Neural progenitor cell (in vitro differentiated cells): ENCODE results near the gene DLG2. TPM values are rescaled to one million over a fixed set of nuclear protein-coding genes. Genes with fewer than 3 reads are reported as not detected.

ENCODE experiments used
- DNase-seq: peaks from one replicate; pipeline ENCODE4 v3.0.0-alpha.2; 2016; ENCODE audit warnings: low spot score
- H2AFZ ChIP-seq: fragments of 200-600 bp; sonication (generic); replicated peaks from 2 replicates; pipeline ENCODE4 v1.6.1; 2016; ENCODE audit warnings: antibody characterized with exemption
- H3F3A ChIP-seq: fragments of 200-600 bp; sonication (generic); 2 replicates; pipeline ENCODE4 v1.6.1; 2016; ENCODE audit warnings: antibody characterized with exemption, low read depth
- H3K27ac ChIP-seq: fragments of 200-600 bp; sonication (generic); 2 replicates; pipeline ENCODE4 v1.5.1; 2016; ENCODE audit warnings: mild to moderate bottlenecking
- H3K27me3 ChIP-seq: fragments of 200-600 bp; sonication (generic); 2 replicates; pipeline ENCODE4 v1.6.1; 2016; ENCODE audit warnings: mild to moderate bottlenecking, moderate library complexity
- H3K36me3 ChIP-seq: fragments of 200-600 bp; sonication (generic); 2 replicates; pipeline ENCODE4 v1.5.1; 2016
- H3K4me1 ChIP-seq: fragments of 200-600 bp; sonication (generic); 2 replicates; pipeline ENCODE4 v1.6.1; 2016; ENCODE audit warnings: mixed run types
- H3K4me2 ChIP-seq: fragments of 200-600 bp; sonication (generic); 2 replicates; pipeline ENCODE4 v1.6.1; 2016
- H3K4me3 ChIP-seq: fragments of 200-600 bp; sonication (generic); 2 replicates; pipeline ENCODE4 v1.5.1; 2016
- H3K79me2 ChIP-seq: fragments of 200-600 bp; sonication (generic); 2 replicates; pipeline ENCODE4 v1.6.1; 2016; ENCODE audit warnings: low read depth
- H3K9ac ChIP-seq: fragments of 200-600 bp; sonication (generic); 2 replicates; pipeline ENCODE4 v1.6.1; 2016
- H3K9me3 ChIP-seq: fragments of 200-600 bp; sonication (generic); 2 replicates; pipeline ENCODE4 v1.5.1; 2016; ENCODE audit warnings: low read depth
- H4K20me1 ChIP-seq: fragments of 200-600 bp; sonication (generic); 2 replicates; pipeline ENCODE4 v1.6.1; 2016; ENCODE audit warnings: low read depth
- H3K27ac Mint-ChIP-seq: 3 replicates; pipeline ENCODE4 v1.8.0; 2021; ENCODE audit warnings: mixed read lengths
- H3K27me3 Mint-ChIP-seq: 2 replicates; pipeline ENCODE4 v1.8.0; 2022; ENCODE audit warnings: low read depth, mild to moderate bottlenecking, inconsistent platforms, moderate library complexity, mixed read lengths; ENCODE audit not compliant: insufficient read depth
- H3K36me3 Mint-ChIP-seq: 3 replicates; pipeline ENCODE4 v1.8.0; 2021; ENCODE audit warnings: mixed read lengths
- H3K4me1 Mint-ChIP-seq: 3 replicates; pipeline ENCODE4 v1.8.0; 2021; ENCODE audit warnings: mixed read lengths
- H3K4me3 Mint-ChIP-seq: 3 replicates; pipeline ENCODE4 v1.8.0; 2021; ENCODE audit warnings: mild to moderate bottlenecking, moderate library complexity, mixed read lengths
- H3K9me3 Mint-ChIP-seq: 3 replicates; pipeline ENCODE4 v1.8.0; 2020; ENCODE audit warnings: mixed read lengths
- EZH2 ChIP-seq: fragments of 200-600 bp; sonication (generic); IDR thresholded peaks from 2 replicates; pipeline ENCODE4 v1.6.1; 2017; ENCODE audit warnings: antibody characterized with exemption, mild to moderate bottlenecking, moderate library complexity
- EZH2phosphoT487 ChIP-seq: fragments of 200-600 bp; sonication (generic); IDR thresholded peaks from 2 replicates; pipeline ENCODE4 v1.6.1; 2017; ENCODE audit warnings: antibody characterized with exemption
- total RNA-seq: library from RNA; depleted of rRNA; stranded (reverse); fragments of >200 nt; gene quantifications from 2 replicates; pipeline ENCODE4 v1.2.3, GENCODE V29; 2015; ENCODE audit warnings: low replicate concordance
- TF ChIP-seq, protein P1 (sequence below): fragments of 200-600 bp; sonication (generic); IDR thresholded peaks from 2 replicates; pipeline ENCODE4 v1.5.1; 2017; ENCODE audit warnings: antibody characterized with exemption, mild to moderate bottlenecking

Gene DLG2
- total RNA-seq, 1 donor from 2014 or later = 7.5 TPM

DNA sequence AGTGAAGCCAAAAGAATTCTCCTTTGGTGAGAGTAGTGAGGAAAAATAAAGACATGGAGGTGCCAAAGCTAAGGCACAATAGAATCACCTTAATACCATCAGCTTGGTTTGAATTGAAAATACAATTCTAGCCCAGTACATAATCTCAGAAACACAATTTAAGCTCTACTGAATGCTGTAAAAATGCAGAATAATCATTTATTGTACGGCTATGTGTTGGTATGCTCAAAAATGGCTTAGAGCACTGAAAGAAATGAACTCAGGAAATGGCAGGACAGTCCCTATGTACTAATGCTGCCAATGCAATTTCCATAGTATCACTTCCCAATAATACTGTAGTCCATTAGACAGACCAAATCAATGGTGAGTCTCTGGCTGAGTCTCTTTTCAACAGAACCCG is 798.5 kb downstream of the DLG2 start:
- Mint-ChIP-seq H3K4me1 (peaks cover 25% of the 10 kb centered on the region), H3K27ac (no peak overlapping the region), H3K9me3 (no peaks in the 10 kb centered on the region), H3K27me3 (no peaks in the 10 kb centered on the region), H3K4me3 (no peak overlapping the region), H3K36me3 (no peaks in the 10 kb centered on the region)
- no peak overlapping the region for H3K4me3 ChIP-seq
- H2AFZ ChIP-seq = no peak overlapping the region
- no peak overlapping the region for H3K4me2 ChIP-seq
- H3F3A ChIP-seq = no peaks in the 10 kb centered on the region
- no peaks in the 10 kb centered on the region for H3K27me3 ChIP-seq
- no peaks in the 10 kb centered on the region for H3K4me1 ChIP-seq
- H3K9ac ChIP-seq = no peak overlapping the region
- TF ChIP-seq EZH2phosphoT487 = no peak
- TF ChIP-seq EZH2 = no peak
- TF ChIP-seq, protein P1, sequence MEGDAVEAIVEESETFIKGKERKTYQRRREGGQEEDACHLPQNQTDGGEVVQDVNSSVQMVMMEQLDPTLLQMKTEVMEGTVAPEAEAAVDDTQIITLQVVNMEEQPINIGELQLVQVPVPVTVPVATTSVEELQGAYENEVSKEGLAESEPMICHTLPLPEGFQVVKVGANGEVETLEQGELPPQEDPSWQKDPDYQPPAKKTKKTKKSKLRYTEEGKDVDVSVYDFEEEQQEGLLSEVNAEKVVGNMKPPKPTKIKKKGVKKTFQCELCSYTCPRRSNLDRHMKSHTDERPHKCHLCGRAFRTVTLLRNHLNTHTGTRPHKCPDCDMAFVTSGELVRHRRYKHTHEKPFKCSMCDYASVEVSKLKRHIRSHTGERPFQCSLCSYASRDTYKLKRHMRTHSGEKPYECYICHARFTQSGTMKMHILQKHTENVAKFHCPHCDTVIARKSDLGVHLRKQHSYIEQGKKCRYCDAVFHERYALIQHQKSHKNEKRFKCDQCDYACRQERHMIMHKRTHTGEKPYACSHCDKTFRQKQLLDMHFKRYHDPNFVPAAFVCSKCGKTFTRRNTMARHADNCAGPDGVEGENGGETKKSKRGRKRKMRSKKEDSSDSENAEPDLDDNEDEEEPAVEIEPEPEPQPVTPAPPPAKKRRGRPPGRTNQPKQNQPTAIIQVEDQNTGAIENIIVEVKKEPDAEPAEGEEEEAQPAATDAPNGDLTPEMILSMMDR = no peak
- no peaks in the 10 kb centered on the region for H4K20me1 ChIP-seq
- H3K79me2 ChIP-seq = no peaks in the 10 kb centered on the region
- DNase-seq = no peak
- no peaks in the 10 kb centered on the region for H3K36me3 ChIP-seq
- no peak overlapping the region for H3K27ac ChIP-seq
- no peaks in the 10 kb centered on the region for H3K9me3 ChIP-seq

DNA sequence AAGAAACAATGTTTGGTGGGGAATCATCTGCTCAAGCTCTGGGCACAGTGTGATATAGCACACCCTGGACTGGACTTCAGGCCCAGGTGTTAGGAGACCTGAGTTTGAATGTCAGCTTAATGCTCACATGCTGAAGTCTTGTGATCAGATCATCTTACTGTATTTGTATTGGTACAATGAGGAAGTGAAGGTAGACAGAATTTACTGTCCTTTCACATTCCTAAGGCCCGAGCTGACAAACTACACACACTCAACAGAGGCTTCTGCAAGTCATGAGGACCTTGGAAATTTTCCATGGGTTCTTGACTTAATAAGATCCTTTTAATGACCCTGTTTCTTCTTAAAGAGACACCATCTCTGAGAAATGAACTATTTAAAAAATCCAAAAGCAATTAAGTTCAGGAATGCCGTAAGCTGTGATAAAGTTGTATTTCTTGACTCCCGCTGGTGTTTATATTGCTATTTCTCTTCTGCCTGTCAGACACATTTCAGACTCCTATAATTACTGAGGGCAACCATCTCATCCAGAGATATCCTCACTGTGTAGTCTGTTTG is 802.0 kb downstream of the DLG2 start:
- H3F3A ChIP-seq = no peaks in the 10 kb centered on the region
- no peak overlapping the region for H3K27ac ChIP-seq
- no peaks in the 10 kb centered on the region for H4K20me1 ChIP-seq
- H3K27me3 ChIP-seq = no peaks in the 10 kb centered on the region
- H3K36me3 ChIP-seq = no peaks in the 10 kb centered on the region
- Mint-ChIP-seq H3K27me3 (no peaks in the 10 kb centered on the region), H3K9me3 (no peaks in the 10 kb centered on the region), H3K4me1 (peaks cover 5% of the 10 kb centered on the region), H3K27ac (no peak overlapping the region), H3K4me3 (no peak overlapping the region), H3K36me3 (no peaks in the 10 kb centered on the region)
- H3K4me3 ChIP-seq = no peak overlapping the region
- no peak for DNase-seq
- H3K4me1 ChIP-seq = no peaks in the 10 kb centered on the region
- no peak overlapping the region for H3K4me2 ChIP-seq
- no peaks in the 10 kb centered on the region for H3K79me2 ChIP-seq
- H3K9me3 ChIP-seq = no peaks in the 10 kb centered on the region
- no peak overlapping the region for H2AFZ ChIP-seq
- TF ChIP-seq EZH2 (no peak), EZH2phosphoT487 (no peak)
- TF ChIP-seq, protein P1 = no peak
- H3K9ac ChIP-seq = no peak overlapping the region

DNA sequence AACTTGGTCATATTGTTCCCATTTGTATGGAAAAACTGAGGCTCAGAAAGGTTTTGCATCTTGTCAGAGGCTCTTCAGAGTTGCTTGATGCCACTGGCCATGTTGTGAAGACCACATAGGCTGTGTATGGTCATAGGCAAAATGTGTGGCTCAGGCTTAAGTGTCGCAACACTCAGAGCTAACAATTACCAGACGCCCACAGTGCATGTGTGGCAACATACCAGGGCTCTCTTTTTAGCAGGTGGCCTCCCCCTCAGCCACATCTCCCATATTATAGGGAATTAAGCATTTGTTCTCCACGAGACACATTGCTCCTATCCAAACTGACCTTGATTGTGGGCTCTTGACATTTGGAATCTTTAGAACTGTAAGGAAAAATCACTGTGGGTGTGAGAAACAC is 802.5 kb downstream of the DLG2 start:
- Mint-ChIP-seq H3K4me3 (no peak overlapping the region), H3K27ac (no peak overlapping the region), H3K36me3 (no peaks in the 10 kb centered on the region), H3K4me1 (peaks cover 4% of the 10 kb centered on the region), H3K9me3 (no peaks in the 10 kb centered on the region), H3K27me3 (no peaks in the 10 kb centered on the region)
- no peaks in the 10 kb centered on the region for H3K9me3 ChIP-seq
- no peak overlapping the region for H2AFZ ChIP-seq
- H3K4me1 ChIP-seq = no peaks in the 10 kb centered on the region
- H3K9ac ChIP-seq = no peak overlapping the region
- TF ChIP-seq EZH2phosphoT487 = no peak
- TF ChIP-seq EZH2 = no peak
- TF ChIP-seq, protein P1 = no peak
- H3K27ac ChIP-seq = no peak overlapping the region
- no peaks in the 10 kb centered on the region for H3K79me2 ChIP-seq
- no peaks in the 10 kb centered on the region for H3K36me3 ChIP-seq
- no peaks in the 10 kb centered on the region for H4K20me1 ChIP-seq
- DNase-seq = no peak
- H3F3A ChIP-seq = no peaks in the 10 kb centered on the region
- no peak overlapping the region for H3K4me3 ChIP-seq
- H3K27me3 ChIP-seq = no peaks in the 10 kb centered on the region
- no peak overlapping the region for H3K4me2 ChIP-seq
